Right lobe of liver (tissue), 4 donors: ENCODE data around the gene GPATCH3.

ENCODE experiments used
- POLR2A ChIP-seq: fragments of 450-650 bp; IDR thresholded peaks from one replicate; pipeline ENCODE4 v1.6.1; 2017; ENCODE audit warnings: antibody characterized with exemption, mild to moderate bottlenecking
- TF ChIP-seq, protein P1 (sequence below), 4 donors: fragments of 200-600 bp in 3 of 4; fragments of 450-650 bp in 1 of 4; IDR thresholded peaks; one replicate each; pipeline versions ENCODE4 v1.5.1 to v1.8.0; 2016 to 2022; ENCODE audit warnings: antibody characterized with exemption in 4 of 4, mild to moderate bottlenecking in 2 of 4
- donor health status: DM: no; HTN: no; CAD: no.
- donor health status: DM: no; HTN: no; CAD: no.
- donor health status: DM: no; HTN: yes; CAD: no.

DNA sequence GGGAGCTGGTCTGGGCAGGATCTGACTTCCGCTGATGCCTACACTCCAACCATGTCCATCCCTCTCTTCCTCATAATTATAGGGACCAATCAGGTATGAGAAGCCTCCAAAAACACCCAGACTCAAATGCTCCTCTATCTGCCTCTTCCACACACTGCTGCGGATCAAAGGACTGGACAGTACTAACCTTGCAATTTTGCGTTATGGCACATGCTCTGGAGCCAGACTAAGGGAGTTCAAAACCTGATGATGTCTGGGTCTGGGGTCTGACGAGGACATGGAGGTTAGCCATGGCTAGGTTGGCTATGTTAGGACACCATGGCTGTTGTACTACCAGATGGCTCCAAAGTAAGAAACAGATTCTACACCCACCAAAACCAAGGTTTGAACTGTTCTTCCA lies 20.5 kb downstream of the GPATCH3 start:
- TF ChIP-seq POLR2A: no peak
- TF ChIP-seq, protein P1, sequence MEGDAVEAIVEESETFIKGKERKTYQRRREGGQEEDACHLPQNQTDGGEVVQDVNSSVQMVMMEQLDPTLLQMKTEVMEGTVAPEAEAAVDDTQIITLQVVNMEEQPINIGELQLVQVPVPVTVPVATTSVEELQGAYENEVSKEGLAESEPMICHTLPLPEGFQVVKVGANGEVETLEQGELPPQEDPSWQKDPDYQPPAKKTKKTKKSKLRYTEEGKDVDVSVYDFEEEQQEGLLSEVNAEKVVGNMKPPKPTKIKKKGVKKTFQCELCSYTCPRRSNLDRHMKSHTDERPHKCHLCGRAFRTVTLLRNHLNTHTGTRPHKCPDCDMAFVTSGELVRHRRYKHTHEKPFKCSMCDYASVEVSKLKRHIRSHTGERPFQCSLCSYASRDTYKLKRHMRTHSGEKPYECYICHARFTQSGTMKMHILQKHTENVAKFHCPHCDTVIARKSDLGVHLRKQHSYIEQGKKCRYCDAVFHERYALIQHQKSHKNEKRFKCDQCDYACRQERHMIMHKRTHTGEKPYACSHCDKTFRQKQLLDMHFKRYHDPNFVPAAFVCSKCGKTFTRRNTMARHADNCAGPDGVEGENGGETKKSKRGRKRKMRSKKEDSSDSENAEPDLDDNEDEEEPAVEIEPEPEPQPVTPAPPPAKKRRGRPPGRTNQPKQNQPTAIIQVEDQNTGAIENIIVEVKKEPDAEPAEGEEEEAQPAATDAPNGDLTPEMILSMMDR (IDR thresholded peaks at IDR 0.05): no peak
